ENCODE measurements around the gene SMOC2.

DNA sequence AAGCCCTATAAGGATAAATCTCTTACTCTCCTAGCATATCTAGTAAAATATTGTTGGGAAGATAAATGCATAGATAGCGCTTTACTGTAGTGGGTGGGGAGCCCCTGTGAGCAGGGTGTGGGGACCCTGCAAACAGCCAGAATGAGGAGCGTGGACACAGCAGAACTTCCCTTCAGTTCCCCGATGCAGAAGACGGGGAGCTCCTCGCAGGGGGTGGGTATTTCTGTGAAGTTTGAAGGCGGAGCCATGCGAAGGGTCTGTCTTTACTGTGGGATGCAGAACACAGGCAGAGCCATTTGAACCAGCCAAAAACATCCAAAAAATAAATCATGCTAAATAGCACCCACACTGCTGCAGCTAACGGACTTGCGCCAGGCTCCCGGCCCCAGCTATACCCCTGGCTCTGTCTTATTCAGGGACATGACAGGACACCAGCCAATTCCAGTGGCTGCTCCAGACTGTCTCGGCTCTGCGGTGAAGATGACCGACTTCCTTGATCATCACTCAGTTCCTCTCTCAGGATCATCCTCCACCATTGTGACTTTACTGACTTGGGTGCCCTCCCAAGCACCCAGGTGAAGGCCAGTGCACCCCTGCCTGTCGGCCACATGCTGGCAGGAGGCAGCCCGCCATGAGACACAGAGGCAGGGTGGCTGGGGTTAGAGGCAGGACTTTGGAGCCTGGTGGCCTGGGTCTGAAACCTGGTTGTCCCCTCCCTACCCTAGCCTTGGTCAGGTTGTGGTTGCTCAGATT, 134.5 kb downstream of the SMOC2 start:
- no peak for TF ChIP-seq CTCF (IDR thresholded peaks at IDR 0.05)
- no peak for TF ChIP-seq POLR2AphosphoS5 (IDR thresholded peaks at IDR 0.05)
- no peak for TF ChIP-seq EP300 (IDR thresholded peaks at IDR 0.05)
